IMR-90 (cell line): ENCODE results near the gene FIBIN.

ENCODE experiments used
- CEBPB ChIP-seq: IDR thresholded peaks from 2 replicates; pipeline ENCODE4 v1.6.1; 2012; ENCODE audit warnings: low read depth, low read length, improper control_type of control experiment
- CHD1 ChIP-seq: IDR thresholded peaks from 2 replicates; pipeline ENCODE4 v1.6.1; 2012; ENCODE audit warnings: low read depth, low read length, improper control_type of control experiment
- CTCF ChIP-seq: conservative IDR thresholded peaks from 2 replicates; pipeline ENCODE4 v1.5.1; 2012; ENCODE audit warnings: mild to moderate bottlenecking, low read depth, low read length, improper control_type of control experiment
- ELK1 ChIP-seq: fragments of 150-350 bp; IDR thresholded peaks from 2 replicates; pipeline ENCODE4 v1.6.1; 2016; ENCODE audit warnings: low read depth, mild to moderate bottlenecking, low read length, moderate library complexity, borderline replicate concordance
- FOS ChIP-seq: fragments of 150-350 bp; IDR thresholded peaks from 2 replicates; pipeline ENCODE4 v1.6.1; 2016; ENCODE audit warnings: low read depth, low read length
- MAFK ChIP-seq: IDR thresholded peaks from 2 replicates; pipeline ENCODE4 v1.6.1; 2012; ENCODE audit warnings: low read depth, low read length, improper control_type of control experiment
- MXI1 ChIP-seq: IDR thresholded peaks from 2 replicates; pipeline ENCODE4 v1.6.1; 2012; ENCODE audit warnings: low read depth, mild to moderate bottlenecking, low read length, moderate library complexity, borderline replicate concordance
- NFE2L2 ChIP-seq: fragments of 150-350 bp; IDR thresholded peaks from 2 replicates; pipeline ENCODE4 v1.6.1; 2016; ENCODE audit warnings: low read depth, mild to moderate bottlenecking, low read length
- POLR2A ChIP-seq: IDR thresholded peaks from 2 replicates; pipeline ENCODE4 v1.6.1; 2012; ENCODE audit warnings: mild to moderate bottlenecking, low read depth, low read length
- RAD21 ChIP-seq: IDR thresholded peaks from 2 replicates; pipeline ENCODE4 v1.6.1; 2012; ENCODE audit warnings: low read length, improper control_type of control experiment
- RCOR1 ChIP-seq: IDR thresholded peaks from 2 replicates; pipeline ENCODE4 v1.6.1; 2012; ENCODE audit warnings: mild to moderate bottlenecking, low read length, improper control_type of control experiment; ENCODE audit not compliant: insufficient replicate concordance
- RFX5 ChIP-seq: IDR thresholded peaks from 2 replicates; pipeline ENCODE4 v1.8.0; 2012; ENCODE audit warnings: low read depth, mild to moderate bottlenecking, low read length, moderate library complexity
- SMC3 ChIP-seq: fragments of 150-350 bp; IDR thresholded peaks from 2 replicates; pipeline ENCODE4 v1.6.1; 2016; ENCODE audit warnings: low read depth, mild to moderate bottlenecking, antibody characterized with exemption, low read length, moderate library complexity
- USF2 ChIP-seq: fragments of 150-350 bp; IDR thresholded peaks from 2 replicates; pipeline ENCODE4 v1.6.1; 2017; ENCODE audit warnings: mild to moderate bottlenecking, antibody characterized with exemption, low read length, low read depth

GRCh38 chr11:26953770-26954392 lies 40.0 kb upstream of the FIBIN start:
- TF ChIP-seq RFX5: no peak
- TF ChIP-seq CTCF: no peak
- TF ChIP-seq FOS: no peak
- no peak for TF ChIP-seq CHD1
- no peak for TF ChIP-seq USF2
- peak; percentile 43; the same call in 1 of the 2 replicates for TF ChIP-seq CEBPB
- TF ChIP-seq RAD21: no peak
- TF ChIP-seq MXI1: no peak
- TF ChIP-seq RCOR1: no peak
- no peak for TF ChIP-seq POLR2A
- TF ChIP-seq MAFK: no peak
- TF ChIP-seq SMC3: no peak
- TF ChIP-seq ELK1: no peak
- no peak for TF ChIP-seq NFE2L2
